IPS-18a (cell line): ENCODE results near the gene PLPP7.
"Not testable (repeated sequence)": the region's sequence is repeated elsewhere in the genome, so short reads cannot be mapped to it uniquely, and the experiment has no call there.

ENCODE experiments used
- H3K27ac ChIP-seq: one replicate; pipeline ENCODE4 v1.5.1; 2013; ENCODE audit warnings: low read length
- H3K27me3 ChIP-seq: one replicate; pipeline ENCODE4 v1.6.1; 2013; ENCODE audit warnings: mild to moderate bottlenecking, low read length; ENCODE audit not compliant: control insufficient read depth, insufficient read depth
- H3K36me3 ChIP-seq: one replicate; pipeline ENCODE4 v1.6.1; 2013; ENCODE audit warnings: low read depth, low read length; ENCODE audit not compliant: control insufficient read depth
- H3K4me1 ChIP-seq: one replicate; pipeline ENCODE4 v1.6.1; 2013; ENCODE audit warnings: low read depth, low read length; ENCODE audit not compliant: control insufficient read depth
- H3K4me3 ChIP-seq: one replicate; pipeline ENCODE4 v1.5.1; 2013; ENCODE audit warnings: low read length
- H3K9ac ChIP-seq: one replicate; pipeline ENCODE4 v1.6.1; 2013; ENCODE audit warnings: mild to moderate bottlenecking, low read length, moderate library complexity
- H3K9me3 ChIP-seq: one replicate; pipeline ENCODE4 v1.6.1; 2013; ENCODE audit warnings: low read depth, low read length; ENCODE audit not compliant: control insufficient read depth

Gene PLPP7

DNA sequence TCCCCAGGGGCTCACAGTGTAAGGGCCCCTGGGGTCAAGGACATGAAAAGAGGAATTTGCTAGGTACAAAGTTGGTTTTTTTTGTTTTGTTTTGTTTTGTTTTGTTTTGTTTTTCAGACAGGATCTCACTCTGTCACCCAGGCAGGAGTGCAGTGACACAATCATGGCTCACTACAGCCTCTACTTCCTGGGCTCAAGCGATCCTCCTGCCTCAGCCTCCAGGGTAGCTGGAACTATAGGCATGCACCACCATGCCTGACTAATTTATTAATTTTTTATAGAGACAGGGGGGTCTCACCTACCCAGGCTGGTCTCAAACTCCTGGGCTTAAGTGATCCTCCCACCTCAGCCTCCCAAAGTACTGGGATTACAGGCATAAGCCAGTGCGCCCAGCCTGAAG is 42.5 kb downstream of the PLPP7 start:
- not testable (repeated sequence) for H3K27ac ChIP-seq, H3K27me3 ChIP-seq, H3K36me3 ChIP-seq, H3K4me3 ChIP-seq, H3K9me3 ChIP-seq, H3K9ac ChIP-seq
- H3K4me1 ChIP-seq, result peaks cover 16% of the 10 kb centered on the region

DNA sequence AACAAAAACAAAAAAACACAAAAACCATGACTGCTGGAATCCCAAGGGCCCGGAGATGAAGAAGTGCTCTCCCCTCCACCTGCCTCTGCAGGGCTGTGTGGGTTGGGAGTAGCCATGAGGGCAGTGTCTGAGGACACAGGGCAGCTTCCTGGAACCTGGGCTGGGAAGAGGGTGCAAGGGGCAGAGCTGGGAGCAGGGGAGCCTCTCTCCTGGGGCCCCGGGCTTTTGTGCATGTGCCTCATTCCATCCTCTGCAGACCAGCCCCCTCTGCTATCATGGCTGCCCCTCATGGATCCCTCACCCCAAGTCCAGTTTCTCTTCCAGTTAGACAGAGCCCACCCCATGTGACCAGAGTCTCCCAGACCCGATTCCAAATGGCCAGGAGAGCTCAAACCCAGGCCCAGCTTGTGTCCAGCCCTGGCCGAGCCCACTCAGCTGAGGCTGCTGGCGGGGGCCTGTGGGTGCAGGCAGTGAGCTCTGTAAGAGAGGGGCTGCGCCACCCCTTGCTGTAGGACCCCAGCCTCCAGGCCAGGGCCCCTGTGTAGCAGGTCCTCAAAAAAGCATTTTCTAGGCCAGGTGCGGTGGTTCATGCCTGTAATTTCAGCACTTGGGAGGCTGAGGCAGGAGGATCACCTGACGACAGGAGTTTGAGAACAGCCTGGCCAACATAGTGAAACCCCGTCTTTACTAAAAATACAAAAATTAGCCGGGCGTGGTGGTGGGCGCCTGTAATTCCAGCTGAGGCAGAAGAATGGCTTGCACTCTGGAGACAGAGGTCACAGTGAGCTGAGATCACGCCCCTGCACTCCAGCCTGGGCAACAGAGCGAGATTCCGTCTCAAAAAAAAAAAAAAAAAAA is 44.5 kb downstream of the PLPP7 start:
- no peak overlapping the region for H3K4me3 ChIP-seq
- no peak overlapping the region for H3K27ac ChIP-seq
- no peak overlapping the region for H3K9ac ChIP-seq
- no peaks in the 10 kb centered on the region for H3K27me3 ChIP-seq
- H3K4me1 ChIP-seq, result peaks cover 15% of the 10 kb centered on the region
- H3K9me3 ChIP-seq, result no peaks in the 10 kb centered on the region
- no peaks in the 10 kb centered on the region for H3K36me3 ChIP-seq

- Histone ChIP-seq H3K4me1 (peaks cover 10% of the 10 kb centered on the region), H3K27ac (no peak overlapping the region), H3K9ac (no peak overlapping the region), H3K27me3 (no peaks in the 10 kb centered on the region), H3K4me3 (no peak overlapping the region), H3K36me3 (no peaks in the 10 kb centered on the region), H3K9me3 (no peaks in the 10 kb centered on the region)
Measured at GRCh38 chr9:131334629-131335367, 45.3 kb downstream of the PLPP7 start.

- H3K9ac ChIP-seq, result no peak overlapping the region
Measured at GRCh38 chr9:131335368-131335755, 45.8 kb downstream of the PLPP7 start.

DNA sequence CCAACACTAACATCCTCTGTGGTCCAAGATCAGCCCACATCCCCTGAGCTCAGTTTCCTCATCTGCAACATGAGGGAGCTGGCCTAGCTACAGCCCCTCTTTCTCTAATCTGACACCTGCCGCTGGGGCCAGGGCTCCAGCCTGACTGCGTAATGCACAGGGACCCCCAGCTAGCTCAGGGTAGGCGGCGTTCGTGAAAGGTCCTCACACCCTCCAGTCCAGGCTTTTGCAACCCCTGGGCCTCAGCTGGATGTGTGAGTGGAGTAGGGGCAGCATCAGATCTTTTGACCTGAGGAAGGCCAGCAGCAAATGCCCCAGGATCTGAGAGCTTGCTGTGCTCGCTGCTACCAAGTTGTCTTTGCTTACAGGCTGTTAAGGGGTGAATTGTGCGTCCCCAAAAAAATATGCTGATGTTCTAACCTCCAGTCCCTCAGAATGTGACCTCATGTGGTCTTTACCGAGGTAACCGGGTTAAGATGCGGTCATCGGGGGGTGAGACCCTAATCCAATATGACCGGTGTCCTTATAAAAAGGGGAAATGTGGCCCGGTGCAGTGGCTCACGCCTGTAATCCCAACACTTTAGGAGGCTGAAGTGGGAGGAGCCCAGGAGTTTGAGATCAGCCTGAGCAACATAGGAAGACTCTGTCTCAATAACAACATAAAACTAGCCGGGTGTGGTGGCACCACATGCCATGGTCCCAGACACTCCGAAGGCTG is 47.8 kb downstream of the PLPP7 start:
- Histone ChIP-seq H3K27me3 (no peaks in the 10 kb centered on the region), H3K4me3 (no peak overlapping the region), H3K9me3 (no peaks in the 10 kb centered on the region), H3K27ac (no peak overlapping the region), H3K4me1 (no peaks in the 10 kb centered on the region), H3K9ac (no peak overlapping the region), H3K36me3 (no peaks in the 10 kb centered on the region)

More at GRCh38 chr9:131335368-131335755, 45.8 kb downstream of the PLPP7 start:
- Histone ChIP-seq H3K4me3 (no peak overlapping the region), H3K36me3 (no peaks in the 10 kb centered on the region), H3K27me3 (no peaks in the 10 kb centered on the region), H3K4me1 (peaks cover 8% of the 10 kb centered on the region), H3K9me3 (no peaks in the 10 kb centered on the region), H3K27ac (no peak overlapping the region)

GRCh38 chr9:131339212-131339611 is 49.7 kb downstream of the PLPP7 start:
- H3K27ac ChIP-seq, H3K36me3 ChIP-seq, H3K9ac ChIP-seq, H3K4me1 ChIP-seq, H3K9me3 ChIP-seq, H3K27me3 ChIP-seq, H3K4me3 ChIP-seq: not testable (repeated sequence)

DNA sequence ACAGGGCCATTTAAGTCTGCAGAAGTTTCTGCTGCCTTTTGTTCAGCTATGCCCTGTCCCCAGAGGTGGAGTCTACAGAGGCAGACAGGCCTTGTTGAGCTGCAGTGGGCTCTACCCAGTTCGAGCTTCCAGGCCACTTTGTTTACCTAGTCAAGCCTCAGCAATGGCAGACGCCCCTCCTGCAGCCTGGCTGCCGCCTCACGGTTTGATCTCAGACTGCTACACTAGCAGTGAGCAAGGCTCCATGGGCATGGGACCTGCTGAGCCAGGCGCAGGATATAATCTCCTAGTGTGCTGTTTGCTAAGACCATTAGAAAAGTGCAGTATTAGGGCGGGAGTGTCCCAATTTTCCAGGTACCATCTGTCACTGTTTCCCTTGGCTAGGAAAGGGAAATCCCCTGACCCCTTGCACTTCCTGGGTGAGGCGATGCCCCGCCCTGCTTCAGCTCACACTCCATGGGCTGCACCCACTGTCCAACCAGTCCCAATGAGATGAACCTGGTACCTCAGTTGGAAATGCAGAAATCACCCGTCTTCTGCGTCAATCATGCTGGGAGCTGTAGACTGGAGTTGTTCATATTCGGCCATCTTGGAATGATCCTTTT is 55.5 kb downstream of the PLPP7 start:
- H3K9me3 ChIP-seq, H3K4me1 ChIP-seq, H3K27me3 ChIP-seq, H3K4me3 ChIP-seq, H3K27ac ChIP-seq, H3K36me3 ChIP-seq, H3K9ac ChIP-seq: not testable (repeated sequence)

- H3K4me1 ChIP-seq, result no peaks in the 10 kb centered on the region
- H3K36me3 ChIP-seq, result no peaks in the 10 kb centered on the region
- no peak overlapping the region for H3K9ac ChIP-seq
- H3K27ac ChIP-seq, result no peak overlapping the region
- no peak overlapping the region for H3K4me3 ChIP-seq
- H3K9me3 ChIP-seq, result no peaks in the 10 kb centered on the region
- no peaks in the 10 kb centered on the region for H3K27me3 ChIP-seq
Measured at GRCh38 chr9:131346559-131346958, 57.0 kb downstream of the PLPP7 start.

GRCh38 chr9:131347376-131348020 is 58.0 kb downstream of the PLPP7 start:
- H3K27me3 ChIP-seq, result no peaks in the 10 kb centered on the region
- H3K27ac ChIP-seq, result no peak overlapping the region
- H3K4me1 ChIP-seq, result no peaks in the 10 kb centered on the region
- H3K4me3 ChIP-seq, result no peak overlapping the region
- no peak overlapping the region for H3K9ac ChIP-seq
- H3K9me3 ChIP-seq, result no peaks in the 10 kb centered on the region
- no peaks in the 10 kb centered on the region for H3K36me3 ChIP-seq

DNA sequence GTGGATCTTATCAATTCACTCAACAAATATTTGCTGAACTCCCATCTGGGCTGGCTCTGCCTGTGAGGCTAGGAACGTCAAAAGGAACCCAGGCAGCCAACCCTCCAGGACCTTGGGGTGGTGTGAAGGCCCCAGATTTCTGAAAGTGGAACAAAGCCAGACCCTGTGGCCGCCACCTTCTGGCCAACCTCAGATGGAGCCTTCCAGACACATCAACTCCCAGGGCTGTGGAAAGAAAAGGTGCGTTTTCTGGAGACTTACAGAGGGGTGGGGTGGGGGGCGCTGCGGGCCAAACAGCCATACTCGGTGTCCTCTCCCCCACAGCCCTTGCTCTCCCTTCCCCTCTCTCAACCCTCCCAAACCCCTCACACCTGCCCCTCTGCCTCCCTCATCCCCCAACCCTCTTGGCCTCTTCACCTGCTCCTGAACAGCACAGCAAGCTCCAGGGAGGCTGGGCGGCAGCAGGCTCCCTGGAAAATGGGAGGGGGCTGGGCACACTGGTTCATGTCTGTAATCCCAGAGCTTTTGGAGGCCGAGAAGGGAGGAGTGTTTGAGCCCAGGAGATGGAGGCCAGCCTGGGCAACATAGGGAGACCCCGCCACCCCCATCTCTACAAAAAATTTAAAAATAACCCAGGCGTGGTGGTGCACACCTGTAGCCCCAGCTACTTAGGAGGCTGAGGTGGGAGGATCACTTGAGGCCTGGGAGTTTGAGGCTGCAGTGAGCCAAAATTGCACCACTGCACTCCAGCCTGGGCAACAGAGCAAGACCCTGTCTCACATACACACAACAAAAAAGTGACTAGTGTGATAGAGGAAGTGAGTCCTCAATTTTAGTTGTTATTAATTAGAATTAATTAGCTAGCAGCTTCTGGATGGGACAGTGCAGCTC is 59.4 kb downstream of the PLPP7 start:
- Histone ChIP-seq H3K36me3 (no peaks in the 10 kb centered on the region), H3K9ac (no peak overlapping the region), H3K4me3 (no peak overlapping the region), H3K27me3 (no peaks in the 10 kb centered on the region), H3K9me3 (no peaks in the 10 kb centered on the region), H3K4me1 (no peaks in the 10 kb centered on the region), H3K27ac (no peak overlapping the region)
